HEK293 (cell line): ENCODE measurements around the gene ARFRP1.

Source experiments
- CTCF ChIA-PET: fragments of 350-600 bp; formaldehyde crosslinking; extraction: SDS; loops from one replicate; lab custom pipeline; 2021; ENCODE audit warnings: antibody characterized with exemption; lab: Yijun Ruan, JAX
- POLR2A ChIA-PET: fragments of 300-600 bp; formaldehyde crosslinking; extraction: SDS; loops from one replicate; lab custom pipeline; 2020; ENCODE audit warnings: antibody characterized with exemption, inconsistent platforms; lab: Yijun Ruan, JAX
- H3K27ac ChIP-seq: fragments of 200-500 bp; sonication (Bioruptor generic); 2 replicates; pipeline ENCODE4 v1.5.1; 2014; ENCODE audit warnings: low read depth, low read length, control low read depth, inconsistent platforms; ENCODE audit errors: extremely low read depth
- H3K36me3 ChIP-seq, 2 experiments: fragments of 200-500 bp in 1 of 2; sonication (Bioruptor generic) in 1 of 2; 1 replicate in 1 of 2; 2 replicates in 1 of 2; pipeline ENCODE4 v1.5.1; 2014 to 2017; ENCODE audit warnings: inconsistent platforms in 2 of 2, low read length in 2 of 2; ENCODE audit not compliant: control insufficient read depth in 2 of 2, insufficient read depth in 1 of 2
- H3K4me1 ChIP-seq: fragments of 200-500 bp; sonication (Bioruptor generic); 2 replicates; pipeline ENCODE4 v1.5.1; 2014; ENCODE audit warnings: mild to moderate bottlenecking, low read length, inconsistent platforms; ENCODE audit not compliant: control insufficient read depth, insufficient read depth
- H3K4me3 ChIP-seq: 2 replicates; pipeline ENCODE4 v1.5.1; 2011; ENCODE audit warnings: low read depth, mild to moderate bottlenecking, control low read depth, low read length, moderate library complexity
- H3K9me3 ChIP-seq: fragments of 200-500 bp; sonication (Bioruptor generic); 2 replicates; pipeline ENCODE4 v1.5.1; 2014; ENCODE audit warnings: low read depth, low read length, inconsistent platforms; ENCODE audit not compliant: control insufficient read depth, insufficient read depth
- GLIS2 ChIP-seq: fragments of 450-650 bp; formaldehyde crosslinking; IDR thresholded peaks from 2 replicates; pipeline ENCODE4 v1.5.1; 2016; ENCODE audit warnings: missing biosample characterization, missing genetic modification characterization
- KLF1 ChIP-seq: fragments of 450-650 bp; formaldehyde crosslinking; IDR thresholded peaks from 2 replicates; pipeline ENCODE4 v1.5.1; 2016; ENCODE audit warnings: missing biosample characterization, missing genetic modification characterization
- OSR2 ChIP-seq: fragments of 450-650 bp; formaldehyde crosslinking; IDR thresholded peaks from 2 replicates; pipeline ENCODE4 v1.5.1; 2016; ENCODE audit warnings: missing biosample characterization, missing genetic modification characterization
- YY1 ChIP-seq: fragments of 450-650 bp; formaldehyde crosslinking; IDR thresholded peaks from 2 replicates; pipeline ENCODE4 v1.5.1; 2018; ENCODE audit warnings: missing biosample characterization, missing genetic modification characterization
- ZBTB44 ChIP-seq: fragments of 450-650 bp; IDR thresholded peaks from 2 replicates; pipeline ENCODE4 v1.5.1; 2018; ENCODE audit warnings: missing biosample characterization, mild to moderate bottlenecking, missing genetic modification characterization
- ZBTB6 ChIP-seq: fragments of 450-650 bp; formaldehyde crosslinking; IDR thresholded peaks from 2 replicates; pipeline ENCODE4 v1.5.1; 2017; ENCODE audit warnings: missing biosample characterization, missing genetic modification characterization
- ZNF16 ChIP-seq: fragments of 450-650 bp; formaldehyde crosslinking; IDR thresholded peaks from 2 replicates; pipeline ENCODE4 v1.5.1; 2016; ENCODE audit warnings: low read depth, missing biosample characterization, missing genetic modification characterization
- ZNF175 ChIP-seq: fragments of 450-650 bp; formaldehyde crosslinking; IDR thresholded peaks from 2 replicates; pipeline ENCODE4 v1.5.1; 2016; ENCODE audit warnings: missing biosample characterization, missing genetic modification characterization
- ZNF18 ChIP-seq: fragments of 450-650 bp; formaldehyde crosslinking; IDR thresholded peaks from 2 replicates; pipeline ENCODE4 v1.5.1; 2016; ENCODE audit warnings: missing biosample characterization, missing genetic modification characterization
- ZNF202 ChIP-seq: fragments of 450-650 bp; formaldehyde crosslinking; IDR thresholded peaks from 2 replicates; pipeline ENCODE4 v1.5.1; 2016; ENCODE audit warnings: missing biosample characterization, missing genetic modification characterization, borderline replicate concordance
- ZNF280D ChIP-seq: fragments of 450-650 bp; formaldehyde crosslinking; IDR thresholded peaks from 2 replicates; pipeline ENCODE4 v1.5.1; 2016; ENCODE audit warnings: missing biosample characterization, missing genetic modification characterization
- ZNF416 ChIP-seq: fragments of 450-650 bp; formaldehyde crosslinking; IDR thresholded peaks from 2 replicates; pipeline ENCODE4 v1.5.1; 2016; ENCODE audit warnings: missing biosample characterization, missing genetic modification characterization
- ZNF561 ChIP-seq: fragments of 450-650 bp; IDR thresholded peaks from 2 replicates; pipeline ENCODE4 v1.5.1; 2018; ENCODE audit warnings: missing biosample characterization, missing genetic modification characterization, borderline replicate concordance
- ZNF600 ChIP-seq: fragments of 450-650 bp; formaldehyde crosslinking; IDR thresholded peaks from 2 replicates; pipeline ENCODE4 v1.5.1; 2016; ENCODE audit warnings: missing biosample characterization, missing genetic modification characterization
- ZNF660 ChIP-seq: fragments of 450-650 bp; IDR thresholded peaks from 2 replicates; pipeline ENCODE4 v1.5.1; 2018; ENCODE audit warnings: missing biosample characterization, mild to moderate bottlenecking, missing genetic modification characterization
- ZNF664 ChIP-seq: fragments of 450-650 bp; formaldehyde crosslinking; IDR thresholded peaks from 2 replicates; pipeline ENCODE4 v1.5.1; 2016; ENCODE audit warnings: missing biosample characterization, missing genetic modification characterization
- ZNF692 ChIP-seq: fragments of 450-650 bp; formaldehyde crosslinking; IDR thresholded peaks from 2 replicates; pipeline ENCODE4 v1.5.1; 2016; ENCODE audit warnings: missing biosample characterization, missing genetic modification characterization
- ZNF707 ChIP-seq: fragments of 450-650 bp; formaldehyde crosslinking; IDR thresholded peaks from 2 replicates; pipeline ENCODE4 v1.5.1; 2016; ENCODE audit warnings: missing biosample characterization, missing genetic modification characterization

Gene ARFRP1

GRCh38 chr20:63751471-63752271 is 43.9 kb upstream of the ARFRP1 start:
- Histone ChIP-seq H3K4me1 (no peaks in the 10 kb centered on the region), H3K27ac (no peak overlapping the region), H3K9me3 (no peaks in the 10 kb centered on the region), H3K36me3 (no peaks in the 10 kb centered on the region), H3K4me3 (no peak overlapping the region)
- POLR2A ChIA-PET = interaction anchor here (0.6 to 0.7 kb wide), 3 partner anchors 22 to 79 kb away, joined by 3 read pairs; no protein-coding TSS in a partner anchor
- CTCF ChIA-PET = no interaction called here
- TF ChIP-seq GLIS2 (tag by site-specific recombination) = peak; percentile 50; the same call in 1 of the 2 replicates
- 0 out of 2 replicates have a peak, but pooled peaks have one; percentile 33 for TF ChIP-seq ZBTB6 (tag by site-specific recombination)
- TF ChIP-seq ZNF18 (tag by site-specific recombination) = no peak
- peak; percentile 42 for TF ChIP-seq ZNF600 (tag by site-specific recombination)
- TF ChIP-seq KLF1 (tag by site-specific recombination) = peak; percentile 57; the same call in 1 of the 2 replicates
- no peak for TF ChIP-seq ZNF692

GRCh38 chr20:63750807-63751470 is 43.2 kb upstream of the ARFRP1 start:
- H3K27ac ChIP-seq = no peak overlapping the region
- H3K9me3 ChIP-seq = no peaks in the 10 kb centered on the region
- POLR2A ChIA-PET = interaction anchor here (1.3 kb wide), 1 partner anchor 10 kb away, joined by 5 read pairs; no protein-coding TSS in a partner anchor
- TF ChIP-seq ZNF175 (tag by site-specific recombination) = no peak
- no peak for TF ChIP-seq ZNF660
- 0 out of 2 replicates have a peak, but pooled peaks have one; percentile 7 for TF ChIP-seq OSR2 (tag by site-specific recombination)
- peak; percentile 77 for TF ChIP-seq ZNF600 (tag by site-specific recombination)
- no peak overlapping the region for H3K4me3 ChIP-seq
- no peaks in the 10 kb centered on the region for H3K36me3 ChIP-seq
- CTCF ChIA-PET = interaction anchor here (0.6 kb wide), 1 partner anchor 197 kb away, joined by 4 read pairs; no protein-coding TSS in a partner anchor
- no peaks in the 10 kb centered on the region for H3K4me1 ChIP-seq

GRCh38 chr20:63749597-63750508 is 42.1 kb upstream of the ARFRP1 start:
- no peaks in the 10 kb centered on the region for H3K9me3 ChIP-seq
- ChIA-PET POLR2A (interaction anchor here (0.8 to 1.3 kb wide), 2 partner anchors 9 to 42 kb away, joined by 5 to 6 read pairs; partner anchors contain the start of genes ARFRP1 and ZGPAT), CTCF (interaction anchor here (0.6 to 0.8 kb wide), 3 partner anchors 198 to 1407 kb away, joined by 3 to 4 read pairs (median 3); no protein-coding TSS in a partner anchor)
- no peak for TF ChIP-seq YY1
- TF ChIP-seq ZNF202 (tag by site-specific recombination) = no peak
- TF ChIP-seq ZNF664 (tag by site-specific recombination) = no peak
- TF ChIP-seq ZNF707 (tag by site-specific recombination) = no peak
- no peak for TF ChIP-seq ZNF561 (tag by site-specific recombination)
- TF ChIP-seq ZNF416 = no peak
- TF ChIP-seq ZNF280D (tag by site-specific recombination) = no peak
- TF ChIP-seq ZBTB44 (tag by site-specific recombination) = no peak
- TF ChIP-seq ZNF16 (tag by site-specific recombination) = no peak

More at GRCh38 chr20:63749597-63750508, 42.1 kb upstream of the ARFRP1 start:
- H3K4me3 ChIP-seq = no peak overlapping the region
- no peaks in the 10 kb centered on the region for H3K4me1 ChIP-seq
- H3K27ac ChIP-seq = no peak overlapping the region
- no peaks in the 10 kb centered on the region for H3K36me3 ChIP-seq
